Subcutaneous adipose tissue (tissue), 4 donors: Measurements from ENCODE around the gene NECTIN4. TPM values are rescaled to one million over a fixed set of nuclear protein-coding genes. Genes with fewer than 3 reads are reported as not detected.

ENCODE experiments used
- CTCF ChIP-seq: fragments of 450-650 bp; IDR thresholded peaks from one replicate; pipeline ENCODE4 v1.5.1; 2016; ENCODE audit warnings: low read depth, mild to moderate bottlenecking, control low read depth, antibody characterized with exemption, moderate library complexity
- total RNA-seq, 4 donors: library from RNA; depleted of rRNA; stranded (reverse); fragments of >200 nt; gene quantifications; one replicate each; pipeline ENCODE4 v1.1.0, GENCODE V29; 2016

NECTIN4 gene
- total RNA-seq, 4 donors from 2014 or later = 0.22 to 2.4 TPM; not detected in 2

GRCh38 chr1:161080441-161081405, 8.6 kb downstream of the NECTIN4 start:
- no peak for TF ChIP-seq CTCF

GRCh38 chr1:161079436-161080110, 9.8 kb downstream of the NECTIN4 start:
- TF ChIP-seq CTCF = no peak

- TF ChIP-seq CTCF = no peak
Measured at GRCh38 chr1:161077426-161077825, 11.9 kb downstream of the NECTIN4 start.

- no peak for TF ChIP-seq CTCF
Measured at GRCh38 chr1:161076410-161076809, 12.9 kb downstream of the NECTIN4 start.

GRCh38 chr1:161074676-161075368, 14.5 kb downstream of the NECTIN4 start:
- no peak for TF ChIP-seq CTCF

GRCh38 chr1:161073474-161074121, 15.8 kb downstream of the NECTIN4 start:
- no peak for TF ChIP-seq CTCF
